HG02623 (cell line): Measurements from ENCODE around the gene TEKTIP1.
"Not testable (repeated sequence)": the region's sequence is repeated elsewhere in the genome, so short reads cannot be mapped to it uniquely, and the experiment has no call there.

Experiments used
- ATAC-seq: cut with Tn5 transposase; IDR thresholded peaks from one replicate; pipeline ENCODE4 v1.9.1; 2021; ENCODE audit warnings: moderate library complexity; ENCODE audit not compliant: unreplicated experiment

TEKTIP1 gene

GRCh38 chr19:3507371-3508120 lies 31.4 kb upstream of the TEKTIP1 start:
- ATAC-seq: no peak

- not testable (repeated sequence) for ATAC-seq
These were observed 30.8 kb upstream of the TEKTIP1 start for GRCh38 chr19:3508121-3508661.

- no peak for ATAC-seq
These were observed 30.0 kb upstream of the TEKTIP1 start for GRCh38 chr19:3508771-3509535.

- ATAC-seq: no peak
These were observed 29.4 kb upstream of the TEKTIP1 start for GRCh38 chr19:3509566-3509989.

GRCh38 chr19:3510727-3511126 lies 28.2 kb upstream of the TEKTIP1 start:
- no peak for ATAC-seq

DNA sequence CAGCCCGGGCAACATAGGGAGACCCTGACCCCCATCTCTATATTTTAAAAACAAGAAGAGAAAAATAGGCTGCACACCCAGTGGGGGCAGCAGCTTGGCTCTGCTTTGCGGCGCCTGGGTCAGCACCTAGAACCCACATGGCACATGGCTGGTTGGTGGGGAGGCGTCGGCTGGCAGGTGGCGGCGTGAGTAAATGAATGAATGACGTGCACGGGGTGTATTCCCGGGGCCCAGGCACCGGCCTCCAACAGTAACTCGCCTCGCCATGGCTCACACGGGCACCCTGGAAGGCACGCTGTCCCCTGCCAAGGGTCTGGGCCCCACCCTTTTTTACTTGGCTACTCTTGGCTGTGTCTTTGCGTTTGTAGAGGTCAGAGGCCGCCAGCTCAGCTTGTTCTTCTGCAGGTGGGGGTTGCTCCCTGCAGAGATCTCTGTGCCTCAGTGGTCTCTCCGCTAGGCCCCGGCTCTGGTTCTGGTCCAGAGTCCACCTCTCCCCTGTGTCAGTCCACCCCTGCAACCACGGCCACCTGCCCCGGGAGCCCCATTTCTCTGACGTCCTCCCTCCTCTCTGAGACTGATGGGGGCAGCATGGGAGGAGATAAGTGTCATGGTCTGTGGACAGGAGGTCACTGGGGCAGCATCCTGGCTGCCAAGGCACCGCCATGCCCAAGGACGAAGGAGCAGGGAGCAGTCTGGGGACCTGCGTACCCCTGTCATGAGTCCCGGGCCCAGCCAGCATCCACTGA lies 27.3 kb upstream of the TEKTIP1 start:
- ATAC-seq: no peak

GRCh38 chr19:3512562-3513228 lies 26.3 kb upstream of the TEKTIP1 start:
- no peak for ATAC-seq

GRCh38 chr19:3513229-3514140 lies 25.5 kb upstream of the TEKTIP1 start:
- ATAC-seq: no peak

DNA sequence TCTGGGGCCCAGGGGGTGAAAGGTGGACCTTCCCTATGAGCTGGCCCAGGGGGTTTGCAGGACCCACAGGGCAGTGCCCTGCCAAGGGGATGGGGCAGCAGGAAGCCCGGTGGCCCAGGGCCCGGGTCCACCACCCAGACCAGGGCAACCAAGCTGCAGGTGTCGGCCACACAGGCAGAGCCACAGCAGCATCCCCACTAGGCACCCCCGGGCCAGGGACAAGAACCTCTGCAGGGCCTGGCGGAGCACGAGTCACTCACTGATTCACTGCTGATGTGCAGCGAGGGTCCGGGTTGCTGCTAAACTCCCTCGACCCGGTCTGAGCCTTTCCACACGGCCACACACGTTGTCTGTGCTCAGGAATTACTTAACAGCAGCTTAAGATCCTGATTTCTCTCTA lies 24.0 kb upstream of the TEKTIP1 start:
- ATAC-seq: no peak

DNA sequence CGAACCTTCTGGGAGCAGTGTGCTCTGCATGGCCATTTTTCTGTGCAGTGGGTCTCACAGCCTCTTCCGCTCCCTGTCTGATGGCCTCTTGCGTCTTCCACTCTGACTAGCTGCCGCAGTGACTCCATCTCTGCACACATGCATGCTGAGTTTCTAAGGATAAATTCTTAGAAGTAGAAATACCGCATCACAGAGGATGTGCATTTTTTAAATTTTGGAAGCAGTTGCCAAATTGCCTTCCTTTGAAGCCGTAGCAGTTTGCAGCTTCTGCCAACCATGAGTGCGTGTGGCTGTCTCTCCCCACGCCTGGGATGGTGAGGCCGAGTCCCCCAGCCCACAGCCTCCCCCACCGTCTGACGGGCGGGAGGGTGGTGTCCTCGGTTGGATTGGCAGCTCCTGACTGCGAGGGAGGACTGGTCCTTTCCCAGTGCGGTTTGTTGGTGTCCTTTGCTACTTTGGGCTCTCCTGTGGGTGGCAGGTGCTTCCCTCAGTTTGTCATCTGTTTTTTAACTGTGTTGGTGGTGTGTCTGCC lies 23.0 kb upstream of the TEKTIP1 start:
- ATAC-seq: no peak

DNA sequence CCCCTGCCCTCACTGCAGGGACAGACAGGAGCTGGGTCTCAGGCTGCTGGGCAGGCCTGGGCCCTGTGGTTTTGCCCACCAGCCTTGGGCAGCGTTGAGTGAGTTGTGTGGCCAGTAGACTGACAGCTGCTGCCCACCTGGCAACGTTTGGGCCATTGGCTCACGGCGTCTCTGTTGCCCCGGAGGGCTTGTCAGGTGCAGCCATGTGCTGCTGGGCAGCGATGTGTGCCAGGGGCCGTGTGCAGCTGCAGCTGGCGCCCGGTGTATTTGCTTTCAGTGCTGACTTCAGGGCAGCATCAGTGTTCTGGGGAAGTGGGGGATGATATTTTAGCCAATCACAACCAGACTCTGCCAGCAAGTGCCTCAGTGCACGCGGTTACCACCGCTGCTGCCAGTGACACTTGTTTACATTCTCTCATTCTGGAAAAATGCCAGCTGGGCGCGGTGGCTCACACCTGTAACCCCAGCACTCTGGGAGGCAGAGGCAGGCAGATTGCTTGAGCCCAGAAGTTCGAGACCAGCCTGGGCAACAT lies 22.2 kb upstream of the TEKTIP1 start:
- no peak for ATAC-seq

DNA sequence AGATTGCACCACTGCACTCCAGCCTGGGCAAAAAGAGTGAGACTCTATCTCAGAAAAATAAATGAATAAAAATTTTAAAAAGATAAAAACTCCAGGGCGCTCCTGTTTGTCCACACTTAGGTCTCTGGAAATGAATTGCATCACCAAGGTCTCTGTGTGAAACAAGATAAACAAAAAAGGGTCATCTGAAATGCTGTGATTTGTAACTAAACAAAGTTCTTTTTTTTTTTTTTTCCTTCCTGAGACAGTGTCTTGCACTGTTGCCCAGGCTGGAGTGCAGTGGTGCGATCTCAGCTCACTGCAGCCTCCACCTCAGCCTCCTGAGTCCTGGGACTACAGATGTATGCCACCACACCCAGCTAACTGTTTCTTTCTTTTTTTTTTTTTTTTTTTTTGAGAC lies 21.3 kb upstream of the TEKTIP1 start:
- no peak for ATAC-seq

DNA sequence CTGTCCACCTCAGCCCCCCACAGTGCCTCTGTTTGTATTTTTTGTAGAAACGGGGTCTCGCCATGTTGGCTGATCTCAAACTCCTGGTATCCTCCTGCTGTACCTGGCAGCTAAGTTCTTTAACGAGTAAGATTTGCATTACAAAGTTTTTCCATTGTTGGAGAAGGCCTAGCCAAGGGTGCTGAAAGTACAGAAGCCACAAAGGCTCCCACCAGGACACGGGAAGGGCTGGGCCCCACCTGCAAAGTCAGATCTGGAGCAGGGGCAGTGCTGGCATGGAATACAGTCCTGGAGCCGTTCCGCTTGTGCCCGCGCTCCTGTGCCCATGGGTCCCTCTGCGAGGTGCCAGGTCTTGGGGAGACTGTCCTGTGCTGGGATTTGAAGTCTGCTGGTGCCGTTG lies 20.7 kb upstream of the TEKTIP1 start:
- no peak for ATAC-seq

- no peak for ATAC-seq
These were observed 20.3 kb upstream of the TEKTIP1 start for GRCh38 chr19:3518659-3519058.

DNA sequence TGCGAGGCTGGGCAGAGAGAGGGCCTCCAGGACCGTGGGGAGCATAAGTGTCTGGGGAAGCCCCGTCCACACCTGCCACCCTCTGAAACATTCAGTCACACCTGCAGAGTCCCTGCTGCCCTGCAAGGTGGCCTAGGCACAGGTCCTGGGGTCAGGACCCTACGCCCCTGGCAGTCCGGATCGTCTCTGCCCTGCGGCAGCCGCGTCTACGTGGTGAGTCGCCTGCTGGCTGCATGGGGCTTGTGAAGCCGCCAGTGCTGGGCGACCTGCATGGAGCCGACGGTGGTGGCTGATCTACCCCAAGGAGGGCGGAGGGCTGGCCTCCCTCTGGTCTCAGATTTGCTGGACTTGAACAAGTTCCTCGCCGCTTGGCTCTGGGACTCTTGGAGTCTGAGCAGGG lies 19.8 kb upstream of the TEKTIP1 start:
- no peak for ATAC-seq

DNA sequence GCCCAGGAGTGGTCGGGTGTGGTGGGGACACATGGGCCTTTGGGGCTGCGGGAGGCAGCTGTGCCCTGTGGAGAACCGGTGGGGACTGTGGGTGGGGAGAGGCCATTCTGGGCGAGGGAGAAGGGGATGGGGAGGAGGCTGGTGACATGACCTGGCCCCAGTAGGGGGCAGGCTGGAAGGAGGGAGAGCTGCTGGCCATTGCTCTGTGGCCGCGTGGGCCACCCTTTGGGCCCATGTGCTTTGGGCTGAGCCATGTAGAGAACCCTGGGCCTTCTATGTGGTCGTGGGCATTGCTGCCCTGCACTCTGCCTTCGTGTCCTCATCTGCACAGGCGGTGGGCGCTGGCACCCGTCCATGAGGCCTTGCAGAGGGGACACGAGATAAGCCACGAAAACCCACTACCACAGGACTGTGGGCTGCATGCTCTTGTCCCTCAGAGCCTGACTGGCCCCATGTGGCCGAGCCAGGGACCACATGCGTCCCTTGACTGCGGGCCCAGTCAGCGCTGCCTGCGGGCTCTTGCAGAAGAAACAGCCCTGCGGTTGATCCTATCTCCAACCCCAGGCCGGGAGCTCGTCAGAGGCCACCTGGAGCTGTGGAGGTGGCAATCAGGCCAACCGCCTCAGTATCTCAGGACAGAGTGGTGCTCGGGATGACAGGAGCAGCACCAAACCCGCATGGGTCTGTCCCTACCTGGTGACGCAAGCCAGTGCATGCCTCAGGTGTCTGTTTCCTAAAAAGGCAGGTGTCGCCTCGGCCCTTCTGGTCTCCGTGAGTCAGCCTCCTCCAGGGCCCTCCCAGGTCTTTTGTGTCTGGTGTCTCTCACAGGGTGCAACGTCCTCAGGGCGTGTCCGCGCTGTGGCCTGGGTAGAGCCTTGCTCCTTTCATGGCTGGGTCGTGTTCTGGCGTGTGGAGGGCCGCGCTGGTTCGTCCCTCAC lies 18.5 kb upstream of the TEKTIP1 start:
- ATAC-seq: no peak

GRCh38 chr19:3521104-3521445 lies 17.9 kb upstream of the TEKTIP1 start:
- ATAC-seq: no peak
